ENCODE data around the gene LRRD1.
"Not testable (repeated sequence)": the region's sequence is repeated elsewhere in the genome, so short reads cannot be mapped to it uniquely, and the experiment has no call there.

LRRD1 gene

DNA sequence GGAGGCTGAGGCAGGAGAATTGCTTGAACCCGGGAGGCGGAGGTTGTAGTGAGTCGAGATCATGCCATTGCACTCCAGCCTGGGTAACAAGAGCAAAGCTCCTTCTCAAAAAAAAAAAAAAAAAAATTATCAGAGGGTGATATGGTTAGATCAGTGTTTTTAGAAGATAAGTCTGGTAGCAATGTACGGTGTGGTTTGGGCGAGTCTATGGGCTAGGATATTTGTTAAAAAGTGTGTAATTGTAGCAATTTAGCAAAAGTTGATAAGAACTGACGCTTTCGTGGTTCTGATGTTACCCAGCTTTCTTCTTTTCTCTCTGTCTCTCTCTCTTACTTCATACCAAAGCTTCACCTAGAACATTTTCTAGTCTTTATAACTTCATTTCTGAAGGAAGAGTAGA lies 37.8 kb downstream of the LRRD1 start:
- no peak for DNase-seq

DNA sequence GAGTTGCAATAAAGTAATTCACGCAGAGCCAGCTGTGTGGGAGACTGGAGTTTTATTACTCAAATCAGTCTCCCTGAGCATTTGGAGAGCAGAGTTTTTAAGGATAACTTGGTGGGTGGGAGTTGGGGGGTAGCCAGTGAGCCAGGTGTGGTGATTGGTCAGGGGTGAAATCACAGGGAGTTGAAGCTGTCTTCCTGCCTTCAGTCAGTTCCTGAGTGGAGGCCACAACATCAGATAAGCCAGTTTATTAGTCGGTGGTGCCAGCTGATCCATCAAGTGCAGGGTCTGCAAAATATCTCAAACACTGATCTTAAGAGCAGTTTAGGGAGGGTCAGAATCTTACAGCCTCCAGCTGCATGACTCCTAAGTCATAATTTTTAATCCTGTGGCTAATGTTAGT lies 41.4 kb downstream of the LRRD1 start:
- DNase-seq, result peak in 1 of 5 experiments; percentile 9

DNA sequence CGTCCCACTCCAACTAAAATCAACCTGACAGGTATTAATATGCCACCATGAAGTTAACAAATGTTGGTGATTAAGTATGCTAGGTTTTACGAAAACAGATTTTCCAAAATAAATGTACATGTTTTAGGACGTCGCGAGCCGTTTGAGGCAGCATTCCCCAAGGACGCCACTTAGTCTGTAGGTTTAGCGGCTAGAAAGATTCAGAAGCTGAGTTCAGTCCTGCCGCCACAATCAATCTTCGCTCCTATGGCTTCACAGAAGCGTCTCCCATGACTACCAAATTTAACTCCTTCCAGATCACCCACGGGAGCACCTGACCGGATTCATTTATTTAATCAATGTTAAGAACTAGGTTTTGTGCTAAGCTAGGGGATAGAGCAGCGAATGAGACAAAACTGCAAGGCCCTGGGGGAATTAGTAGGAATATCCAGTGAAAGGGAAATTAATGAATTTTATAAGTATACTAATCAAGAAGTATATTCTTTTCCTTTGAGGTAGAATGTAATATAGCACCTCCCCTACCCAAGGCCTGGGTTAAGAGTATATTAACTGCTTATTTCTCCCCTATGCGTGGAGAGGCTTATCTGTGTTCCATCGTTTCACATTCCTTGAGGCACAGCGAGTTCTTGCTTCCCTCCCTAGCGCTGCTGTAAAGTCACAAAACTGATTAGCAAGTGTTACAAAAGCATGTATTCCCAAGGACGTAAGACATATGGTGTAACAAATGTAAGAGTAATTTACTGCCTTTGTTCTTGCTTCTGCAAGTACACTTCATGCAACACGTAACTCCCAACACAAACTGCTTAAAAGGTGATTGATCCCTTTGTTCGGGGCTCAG lies 43.7 kb downstream of the LRRD1 start:
- peak in 1 of 5 experiments; percentile 44 for DNase-seq

- DNase-seq, result peak; percentile 84 to 97 (median 91)
Measured at GRCh38 chr7:92134271-92135051, 44.5 kb downstream of the LRRD1 start, which contains the start of gene CYP51A1. Gene CYP51A1 (minus strand): TSS chr7:92134477. CDS start chr7:92134364, 113 bp downstream.

- peak; percentile 26 to 78 (median 52) for DNase-seq
Measured at GRCh38 chr7:92133737-92134270, 45.1 kb downstream of the LRRD1 start.

DNA sequence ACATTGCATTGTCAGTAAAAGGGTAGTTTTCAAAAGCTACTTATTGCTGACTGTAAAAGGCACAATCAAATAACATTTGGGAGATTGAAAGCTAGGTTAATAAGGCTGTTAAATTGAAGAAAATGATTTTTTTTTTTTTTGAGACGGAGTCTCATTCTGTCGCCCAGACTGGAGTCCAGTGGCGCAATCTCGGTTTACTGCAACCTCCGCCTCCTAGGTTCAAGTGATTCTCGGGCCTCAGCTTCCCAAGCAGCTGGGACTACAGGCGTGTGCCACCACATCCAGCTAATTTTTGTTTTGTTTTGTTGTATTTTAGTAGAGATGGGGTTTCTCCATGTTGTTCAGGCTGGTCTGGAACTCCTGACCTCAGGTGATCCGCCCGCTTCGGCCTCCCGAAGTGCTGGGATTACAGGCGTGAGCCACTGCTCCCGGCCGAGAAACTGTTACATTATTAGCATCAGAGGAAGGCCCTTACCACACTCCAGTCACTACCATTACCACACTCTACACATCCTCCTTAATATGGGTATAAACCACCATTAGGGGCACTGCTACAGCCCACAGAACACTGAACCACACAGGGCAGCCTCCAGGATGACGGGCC lies 45.7 kb downstream of the LRRD1 start:
- DNase-seq, result no peak

DNA sequence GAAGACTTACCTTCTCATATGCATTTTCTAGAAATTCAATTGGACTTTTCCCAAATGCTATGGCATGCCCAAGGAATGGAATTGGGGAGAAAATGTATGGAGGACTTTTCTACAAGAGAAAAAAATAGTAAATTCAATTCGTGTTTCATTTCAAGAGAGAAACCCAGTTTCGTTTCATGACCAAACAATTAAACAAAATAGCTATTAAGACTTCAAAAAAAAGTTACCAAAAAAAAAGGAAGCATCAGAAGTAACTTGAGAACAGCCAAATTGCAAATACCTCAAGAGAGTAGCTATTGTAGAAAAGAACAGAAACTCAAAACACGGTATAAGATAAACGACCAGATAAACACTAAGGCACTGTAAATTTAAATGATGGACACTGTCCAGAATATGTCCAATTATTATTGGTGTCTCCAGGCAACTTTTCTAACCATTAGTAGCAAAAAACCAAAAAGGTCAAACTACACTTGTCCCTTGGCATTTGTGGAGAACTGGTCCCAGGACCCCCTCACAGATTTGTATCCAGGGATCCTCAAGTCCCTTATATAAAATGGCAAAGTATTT lies 47.1 kb downstream of the LRRD1 start:
- no peak for DNase-seq

- no peak for DNase-seq
Measured at GRCh38 chr7:92131093-92131492, 47.8 kb downstream of the LRRD1 start.

DNA sequence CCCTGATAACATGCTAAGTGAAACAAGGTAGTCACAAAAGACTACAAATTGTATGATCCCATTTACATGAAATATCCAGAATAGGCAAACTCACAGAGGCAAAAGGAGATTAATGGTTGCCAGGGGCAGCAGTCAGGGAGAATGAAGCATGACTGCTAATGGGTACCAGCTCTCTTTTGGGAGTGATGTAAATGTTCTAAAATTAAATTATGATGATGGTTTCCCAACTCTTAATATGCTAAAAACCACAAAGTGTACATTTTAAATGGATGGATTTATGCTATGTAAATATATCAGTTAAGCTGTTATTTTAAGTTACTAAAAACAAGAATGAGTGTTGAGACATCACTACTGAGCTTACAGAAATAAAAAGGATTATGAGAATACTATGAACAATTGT lies 57.3 kb downstream of the LRRD1 start:
- DNase-seq, result no peak

GRCh38 chr7:92119213-92119759 lies 59.7 kb downstream of the LRRD1 start:
- DNase-seq, result no peak

GRCh38 chr7:92116949-92117348 lies 62.0 kb downstream of the LRRD1 start:
- no peak for DNase-seq

GRCh38 chr7:92115821-92116220 lies 63.1 kb downstream of the LRRD1 start:
- no peak for DNase-seq

DNA sequence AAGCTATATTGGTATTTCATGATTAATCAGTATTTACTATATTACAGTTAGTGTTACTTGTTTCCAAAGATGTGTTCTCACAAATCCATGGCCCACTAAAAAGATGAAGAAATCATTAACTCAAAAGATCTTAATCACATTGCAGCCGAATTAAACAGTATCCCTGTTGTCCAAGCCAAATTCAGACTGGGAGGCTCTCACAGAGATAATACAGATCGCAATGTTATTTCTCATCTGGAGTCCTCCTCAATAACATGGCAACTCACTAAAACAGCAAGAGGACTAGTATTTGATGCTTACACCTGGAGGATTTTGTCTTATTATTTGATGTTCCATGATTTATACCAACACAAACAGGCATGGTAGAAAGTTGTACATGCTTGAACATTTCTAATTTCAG lies 68.1 kb downstream of the LRRD1 start:
- no peak for DNase-seq

GRCh38 chr7:92108821-92109220 lies 70.1 kb downstream of the LRRD1 start:
- no peak for DNase-seq

GRCh38 chr7:92102862-92103261 lies 76.1 kb downstream of the LRRD1 start:
- not testable (repeated sequence) for DNase-seq

DNA sequence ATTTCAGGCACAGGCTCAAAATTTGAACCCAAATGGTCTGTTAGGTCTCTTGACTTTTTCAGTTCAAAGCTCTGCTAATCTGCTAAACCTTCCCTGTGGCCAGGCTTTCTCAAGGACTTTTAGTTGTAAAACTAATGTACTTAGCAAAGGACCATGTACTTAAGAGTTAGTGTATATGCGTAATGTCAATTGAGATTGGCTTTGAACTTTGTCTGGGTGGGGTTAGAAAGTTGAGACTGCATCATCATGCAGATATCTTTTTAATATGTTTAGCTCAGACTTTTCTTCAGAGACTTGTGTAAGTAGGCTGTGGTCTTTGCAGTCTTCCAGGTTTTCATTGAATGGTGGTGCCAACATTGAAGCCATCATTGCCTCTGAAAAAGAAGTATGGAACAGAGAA lies 78.4 kb downstream of the LRRD1 start:
- no peak for DNase-seq

GRCh38 chr7:92095380-92095779 lies 83.6 kb downstream of the LRRD1 start:
- DNase-seq, result no peak
